ENCODE results near the gene SNRNP48. TPM values are rescaled to one million over a fixed set of nuclear protein-coding genes. Genes with fewer than 3 reads are reported as not detected.

The SNRNP48 gene
- total and polyA plus RNA-seq, 2 of the 8 experiments (the other 6 are each of a cell fraction or from before 2014, with no cell fraction given) = 7.7 to 21.0 TPM

- Histone ChIP-seq H4K5ac (ENCODE audit: insufficient read length, low read depth, low read length) (no peak overlapping the region), H3K4ac (replicated peaks; ENCODE audit: insufficient read length, low read depth, low read length) (no peak overlapping the region), H3K27ac (ENCODE audit: low read depth, low read length) (no peak overlapping the region), H3K23me2 (ENCODE audit: low read depth, low read length) (no peaks in the 10 kb centered on the region), H3K9ac (replicated peaks in 1 of 4; ENCODE audit: extremely low read depth in 1 of 4, low read depth in 3 of 4, low read length in 3 of 4) (no peak overlapping the region), H3K36me3 (ENCODE audit: control insufficient read depth in 2 of 4, insufficient read depth in 4 of 4, low read length in 3 of 4) (peaks cover 0 to 24% (median 10%) of the 10 kb centered on the region in 4 experiments; a peak in 5 of 8 replicates), H2BK20ac (ENCODE audit: low read length) (no peak overlapping the region), H2AK5ac (ENCODE audit: low read depth, low read length) (no peak overlapping the region), H2BK12ac (ENCODE audit: low read depth, low read length) (no peak overlapping the region), H2BK5ac (ENCODE audit: low read depth, low read length) (no peak overlapping the region), H3K4me1 (replicated peaks in 1 of 4; ENCODE audit: control insufficient read depth in 3 of 4, insufficient read depth in 4 of 4, low read length in 3 of 4) (no peaks in the 10 kb centered on the region), H2AFZ (ENCODE audit: low read length) (no peak overlapping the region), H3K18ac (ENCODE audit: extremely low read depth, low read length) (no peak overlapping the region), H2BK120ac (replicated peaks; ENCODE audit: low read depth, low read length) (no peak overlapping the region), H4K8ac (ENCODE audit: extremely low read depth, insufficient read depth, low read length) (no peak overlapping the region), H3K23ac (ENCODE audit: insufficient read length) (no peak overlapping the region), H4K20me1 (replicated peaks in 1 of 2; ENCODE audit: control insufficient read depth in 1 of 2, insufficient read depth in 2 of 2, low read length in 2 of 2) (peaks cover 0 to 4% of the 10 kb centered on the region in 2 experiments), H4K91ac (replicated peaks; ENCODE audit: insufficient read length, low read length) (no peak overlapping the region), H3K56ac (replicated peaks; ENCODE audit: insufficient read length, low read depth, low read length) (no peak overlapping the region), H3K9me3 (ENCODE audit: insufficient read depth in 2 of 2, low read depth in 1 of 2, low read length in 1 of 2) (no peaks in the 10 kb centered on the region), H3K4me2 (ENCODE audit: insufficient read depth in 1 of 2, low read depth in 2 of 2, low read length in 2 of 2) (no peak overlapping the region), H3K14ac (ENCODE audit: insufficient read length) (no peak overlapping the region), H3K4me3 (ENCODE audit: extremely low read depth in 1 of 4, insufficient read depth in 2 of 4, low read depth in 3 of 4, low read length in 4 of 4) (no peak overlapping the region), H3K79me1 (ENCODE audit: low read depth, low read length) (no peaks in the 10 kb centered on the region; the same call in 1 of the 2 replicates), H2BK15ac (ENCODE audit: low read length) (no peak overlapping the region), H3K27me3 (replicated peaks in 1 of 4; ENCODE audit: control insufficient read depth in 3 of 4, extremely low read depth in 1 of 4, insufficient read depth in 3 of 4, low read length in 3 of 4) (no peaks in the 10 kb centered on the region), H3K79me2 (ENCODE audit: control insufficient read depth in 1 of 2, insufficient read depth in 2 of 2, low read length in 2 of 2) (peaks cover 0 to 21% of the 10 kb centered on the region in 2 experiments; a peak in 2 of 4 replicates)
- DNase-seq (ENCODE audit: low read depth in 1 of 2, low spot score in 2 of 2) (no peak), FAIRE-seq (no peak)
- POLR2A ChIA-PET (ENCODE audit: partially characterized antibody) = no interaction called here
- 92% methylated on average over 12 of the region's 12 CpGs; no CpG with 5 or more reads in 1 of the 2 experiments for WGBS, 2 experiments (ENCODE audit: extremely low coverage in 1 of 2, insufficient coverage in 1 of 2, insufficient read length in 1 of 2, insufficient replicate concordance in 2 of 2, low coverage in 1 of 2, low lambda C conversion rate in 2 of 2, missing lambda C conversion rate in 1 of 2)
- CTCF ChIA-PET (ENCODE audit: partially characterized antibody) = interaction anchor here (1.0 kb wide), 1 partner anchor 12 kb away, joined by 4 read pairs; no protein-coding TSS in a partner anchor
- no peak for TF ChIP-seq RFX5 (IDR thresholded peaks at IDR 0.05; ENCODE audit: borderline replicate concordance, low read depth, low read length)
- no peak for TF ChIP-seq BACH1 (IDR thresholded peaks at IDR 0.05; ENCODE audit: low read length)
- TF ChIP-seq POLR2AphosphoS5 (IDR thresholded peaks at IDR 0.05; ENCODE audit: low read depth, low read length) = no peak
- no peak for TF ChIP-seq SIRT6 (IDR thresholded peaks at IDR 0.05; ENCODE audit: low read length)
- TF ChIP-seq CHD2 (IDR thresholded peaks at IDR 0.05; ENCODE audit: low read length) = no peak
- TF ChIP-seq BRCA1 (IDR thresholded peaks at IDR 0.05; ENCODE audit: low read depth, low read length) = no peak
- no peak for TF ChIP-seq NANOG (IDR thresholded peaks at IDR 0.05; ENCODE audit: insufficient read depth, low read depth, low read length, poor library complexity, severe bottlenecking)
- no peak for TF ChIP-seq CTBP2 (IDR thresholded peaks at IDR 0.05; ENCODE audit: borderline replicate concordance, insufficient read depth, insufficient read length, low read length)
- TF ChIP-seq GTF2F1 (IDR thresholded peaks at IDR 0.05; ENCODE audit: borderline replicate concordance, low read depth, low read length) = no peak
- no peak for TF ChIP-seq YY1 (IDR thresholded peaks at IDR 0.05; ENCODE audit: low read depth, low read length)
- TF ChIP-seq POU5F1 (IDR thresholded peaks at IDR 0.05; ENCODE audit: low read depth, low read length) = no peak
- no peak for TF ChIP-seq SIN3A (conservative IDR thresholded peaks at IDR 0.05 in 1 of 2, IDR thresholded peaks at IDR 0.05 in 1 of 2; ENCODE audit: low read depth in 1 of 2, low read length in 2 of 2)
- no peak for TF ChIP-seq MAX (IDR thresholded peaks at IDR 0.05)
Measured at GRCh38 chr6:7556394-7557106, 33.4 kb upstream of the SNRNP48 start.

Measured in H1 (cell line).